Neural progenitor cell (in vitro differentiated cells): Measurements from ENCODE around the gene KIF26B.

Experiments
- CTCF ChIP-seq: fragments of 200-600 bp; sonication (generic); IDR thresholded peaks from 2 replicates; pipeline ENCODE4 v1.5.1; 2017; ENCODE audit warnings: antibody characterized with exemption, mild to moderate bottlenecking
- EZH2 ChIP-seq: fragments of 200-600 bp; sonication (generic); IDR thresholded peaks from 2 replicates; pipeline ENCODE4 v1.6.1; 2017; ENCODE audit warnings: antibody characterized with exemption, mild to moderate bottlenecking, moderate library complexity
- EZH2phosphoT487 ChIP-seq: fragments of 200-600 bp; sonication (generic); IDR thresholded peaks from 2 replicates; pipeline ENCODE4 v1.6.1; 2017; ENCODE audit warnings: antibody characterized with exemption

- no peak for TF ChIP-seq CTCF
- TF ChIP-seq EZH2 = no peak
- no peak for TF ChIP-seq EZH2phosphoT487
These were observed 51.1 kb downstream of the KIF26B start for GRCh38 chr1:245205864-245206263.
